GM18502 (cell line): ENCODE measurements around the gene POC1B.

Experiments
- ATAC-seq: cut with Tn5 transposase; IDR thresholded peaks from one replicate; pipeline ENCODE4 v1.9.1; 2021; ENCODE audit warnings: mild to moderate bottlenecking; ENCODE audit not compliant: unreplicated experiment, poor library complexity

POC1B gene

DNA sequence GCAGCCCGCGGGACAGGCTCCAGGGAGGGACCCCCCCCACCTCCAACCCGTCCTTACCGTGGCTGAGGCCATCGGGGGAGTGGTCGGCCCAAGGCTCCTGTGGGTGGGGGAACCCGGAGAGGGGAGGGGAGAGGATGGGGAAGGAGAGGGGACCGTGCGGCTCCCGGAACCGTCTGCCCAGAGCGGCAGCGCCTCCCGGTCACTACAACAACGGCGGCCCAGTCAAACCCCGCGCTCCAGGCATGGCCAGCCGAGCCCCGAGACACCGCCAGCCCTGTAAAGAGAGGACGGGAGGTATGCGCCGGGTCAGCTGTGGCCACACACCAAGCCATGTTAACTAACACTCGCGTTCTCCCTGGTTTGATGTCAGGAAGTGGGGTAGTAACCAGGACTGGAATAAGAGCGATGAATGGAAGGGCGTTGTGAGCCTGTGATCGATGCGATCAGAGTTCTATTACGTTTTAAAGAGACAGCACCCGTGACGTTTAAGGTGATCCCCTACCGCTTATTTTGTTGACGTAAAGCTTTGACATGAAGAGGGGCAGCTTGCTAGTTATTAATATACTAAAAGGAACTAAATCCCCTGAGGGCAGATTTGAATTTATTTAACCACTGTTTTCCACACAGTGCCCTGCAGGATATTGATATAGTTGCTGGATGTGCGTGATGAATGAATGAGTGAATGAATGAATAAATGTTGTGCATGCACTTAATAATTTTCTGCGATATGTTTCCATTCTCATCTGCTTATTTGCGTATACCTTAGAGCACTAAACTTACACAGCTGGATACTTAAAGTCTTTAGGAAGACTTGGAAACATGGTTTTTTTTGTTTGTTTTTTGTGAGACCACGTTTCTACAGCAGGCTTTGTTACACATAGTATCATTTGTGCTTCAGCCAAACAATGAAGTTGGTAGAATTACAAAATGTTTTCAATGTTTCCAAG is at the start of gene POC1B:
POC1B (minus strand) TSS at position 224 of the 947 bp plus-strand sequence; CDS start at position 72, 152 bp downstream.
- peak; percentile 68 for ATAC-seq

DNA sequence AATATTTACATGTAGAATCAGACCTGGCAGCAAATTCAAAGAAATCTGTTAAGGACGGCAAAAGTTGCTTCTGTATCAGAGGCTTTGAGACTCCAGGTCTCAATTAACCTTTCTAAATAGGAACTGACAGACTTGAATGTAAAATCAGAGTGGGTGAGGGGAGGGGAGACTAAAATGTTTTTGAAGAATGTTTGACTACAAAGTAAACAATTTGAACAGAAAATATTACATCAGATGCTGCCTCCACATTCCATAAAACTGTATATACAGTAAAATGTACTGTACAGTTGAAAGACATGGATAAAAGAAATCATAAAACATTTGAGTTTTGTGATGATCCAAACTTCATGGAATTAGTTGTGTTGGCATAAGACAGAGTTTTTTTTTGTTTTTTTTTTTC is 49.5 kb upstream of the POC1B start:
- no peak for ATAC-seq

DNA sequence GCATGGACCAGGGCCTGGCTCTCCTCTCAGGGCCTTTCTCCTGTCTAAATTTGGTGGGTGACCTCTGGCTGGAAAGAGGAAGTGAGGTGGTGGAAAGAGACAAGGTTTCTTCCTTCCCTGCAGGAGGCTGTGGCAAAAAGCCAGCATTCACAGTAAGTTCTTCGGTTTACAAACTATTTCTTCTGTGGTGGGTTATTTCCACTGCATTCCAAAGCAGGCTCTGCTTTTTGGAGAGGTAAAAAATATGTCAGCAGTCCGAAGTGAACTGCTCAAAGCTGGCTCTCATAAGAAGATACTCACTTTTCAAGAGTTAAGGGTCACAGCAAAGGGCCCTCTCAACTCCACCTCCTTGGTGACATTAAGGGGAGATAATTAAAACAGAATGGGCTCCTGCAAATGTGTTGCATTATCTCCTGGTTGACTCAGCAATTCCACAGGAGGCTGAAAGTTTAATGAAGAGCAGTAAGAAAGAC is 48.9 kb upstream of the POC1B start:
- ATAC-seq: no peak

DNA sequence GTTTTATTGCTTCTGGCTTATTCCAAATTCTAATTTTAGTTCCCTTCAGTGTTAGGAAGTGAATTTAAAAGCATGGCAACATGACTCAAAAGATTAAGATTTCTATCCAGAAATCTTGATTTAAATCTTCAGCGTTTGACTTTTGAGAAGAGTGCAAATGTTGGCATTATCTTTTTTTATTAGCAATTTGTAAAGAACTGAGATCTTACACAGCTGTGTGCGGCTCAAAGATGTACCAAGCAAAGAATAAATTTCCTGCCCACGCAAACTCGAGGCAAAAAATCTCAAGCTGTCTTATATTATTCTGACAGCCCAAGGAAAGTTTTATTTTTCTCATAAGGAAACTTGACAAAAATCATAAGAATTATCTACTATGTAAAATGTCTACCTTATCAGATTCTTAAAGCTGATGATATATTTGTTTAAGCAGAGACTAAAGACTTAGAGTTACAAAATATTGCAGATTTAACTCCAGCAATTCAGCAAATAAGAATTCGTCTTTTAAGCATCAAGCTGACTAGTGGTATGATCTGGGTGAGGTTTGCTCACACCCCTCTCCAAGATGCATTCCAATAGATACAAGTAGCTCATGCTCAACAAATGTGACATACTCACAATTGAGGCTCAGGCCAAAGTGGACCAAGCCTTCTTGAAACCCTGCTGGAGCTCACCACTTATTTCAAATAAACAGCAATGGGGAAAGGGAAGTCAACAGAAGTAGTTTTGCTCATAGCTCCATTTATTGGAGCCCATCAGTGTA is 47.4 kb upstream of the POC1B start:
- ATAC-seq: no peak

DNA sequence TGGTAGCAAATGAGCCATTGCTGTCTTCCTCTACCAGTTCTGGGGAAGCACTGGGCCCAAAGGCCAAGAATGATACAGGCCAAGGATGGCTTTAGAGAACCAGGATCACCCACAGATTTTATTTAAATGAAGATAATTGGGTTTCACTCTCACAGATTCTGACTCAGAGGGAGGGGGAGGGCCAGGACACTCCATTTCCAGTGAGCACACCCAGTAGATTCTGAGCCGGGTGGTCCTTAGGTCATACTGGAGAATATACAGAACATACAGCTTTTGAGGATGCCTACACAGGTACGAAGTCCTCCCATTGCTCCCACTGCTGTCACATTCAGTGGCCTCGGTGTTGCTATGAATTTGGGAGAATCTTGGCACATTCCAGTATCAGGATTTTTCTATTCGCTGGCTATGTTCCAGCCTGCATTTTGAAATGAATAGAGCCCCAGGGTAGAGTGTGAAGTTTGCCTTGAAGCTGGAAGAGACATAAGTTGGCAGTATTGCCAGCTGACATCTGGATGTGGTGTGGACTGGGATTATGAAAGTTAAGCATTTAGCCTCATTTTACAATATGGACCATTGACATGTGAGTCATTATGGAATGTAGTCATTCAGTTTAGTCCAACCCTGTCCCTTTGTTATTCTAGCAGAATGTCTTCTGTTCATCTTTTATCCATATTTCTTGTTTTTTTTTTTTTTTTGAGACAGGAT is 45.8 kb upstream of the POC1B start:
- ATAC-seq: no peak

DNA sequence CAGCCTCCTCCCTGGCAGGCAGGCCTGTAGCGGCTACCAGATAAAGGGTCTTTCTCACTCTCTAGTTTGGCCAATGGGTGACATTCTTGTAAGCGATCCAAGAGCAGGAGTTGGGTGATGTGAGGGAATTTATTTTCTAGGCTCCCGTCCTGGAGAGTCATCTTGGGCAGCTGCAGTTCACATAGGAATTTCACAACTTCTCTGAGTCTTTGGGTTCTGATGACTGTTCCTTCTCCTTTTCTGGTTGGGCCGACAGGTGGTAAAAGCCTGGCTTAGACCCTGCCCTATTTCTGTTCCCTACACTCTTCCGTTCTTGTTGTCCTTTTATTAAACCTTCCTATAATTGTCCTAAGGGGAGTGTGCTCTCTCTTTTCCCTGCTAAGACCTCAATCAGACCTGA is 42.6 kb upstream of the POC1B start:
- no peak for ATAC-seq

DNA sequence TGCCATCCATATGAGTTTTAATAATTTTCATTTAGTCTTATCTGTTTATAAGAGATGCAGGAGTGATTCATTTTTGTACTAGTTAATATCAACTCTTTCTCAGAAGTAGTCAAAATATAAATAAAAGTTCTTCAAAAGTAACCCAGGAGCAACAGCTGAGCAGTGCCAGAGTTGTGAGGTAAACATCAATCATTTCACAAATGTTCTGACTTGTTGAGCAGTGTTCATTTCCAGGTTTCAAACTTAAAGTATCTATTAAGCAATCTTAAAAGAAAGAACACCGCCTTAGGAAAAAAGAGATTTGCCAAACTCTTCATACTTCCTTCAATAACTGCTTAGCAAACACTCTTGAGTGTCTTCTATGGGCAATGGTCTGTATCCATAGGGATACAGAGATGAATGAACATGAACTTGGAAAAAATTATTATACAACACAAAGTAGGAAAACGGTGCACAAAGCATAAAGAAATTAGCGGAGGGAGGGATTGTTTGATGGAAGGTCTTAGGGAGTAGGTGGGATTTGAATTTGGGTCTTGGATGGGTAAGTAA is 41.9 kb upstream of the POC1B start:
- ATAC-seq: no peak

DNA sequence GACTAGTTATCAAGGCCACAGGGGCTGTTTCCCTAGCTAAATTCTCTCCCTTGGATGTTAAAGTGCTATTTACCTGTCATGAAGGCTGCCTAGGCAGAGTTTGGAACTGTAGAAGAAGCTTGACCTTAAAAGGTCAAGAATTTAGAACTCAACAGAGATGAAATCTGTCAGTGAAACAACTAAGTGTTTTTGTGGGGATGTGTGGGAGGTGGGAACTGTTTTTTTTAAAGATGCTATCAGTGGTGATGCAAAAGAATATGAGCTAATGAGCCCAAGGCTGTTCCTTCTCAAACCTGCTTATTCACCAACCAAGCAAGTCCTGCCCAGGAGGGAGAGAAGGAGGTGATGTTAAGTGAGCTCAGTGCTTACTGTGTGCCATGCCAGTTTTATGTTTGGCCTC is 40.8 kb upstream of the POC1B start:
- peak; percentile 45 for ATAC-seq

DNA sequence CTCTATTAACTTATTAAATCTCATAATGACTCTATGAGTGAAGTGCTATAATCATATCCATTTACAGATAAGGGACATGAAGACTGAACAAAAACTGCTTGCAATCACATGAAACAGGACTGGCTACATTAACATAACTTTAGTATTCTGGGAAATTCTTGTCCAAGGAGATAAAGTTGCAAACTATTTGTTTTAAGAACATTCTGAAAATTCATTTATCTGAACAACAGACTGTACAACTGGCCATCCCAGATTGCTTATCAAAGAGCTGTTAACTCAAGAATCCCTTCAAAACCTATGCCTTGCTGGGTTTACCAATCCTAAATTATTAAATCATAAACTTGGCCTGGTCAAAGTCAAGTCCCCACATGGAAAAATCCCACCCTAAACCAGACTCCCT is 39.2 kb upstream of the POC1B start:
- no peak for ATAC-seq

DNA sequence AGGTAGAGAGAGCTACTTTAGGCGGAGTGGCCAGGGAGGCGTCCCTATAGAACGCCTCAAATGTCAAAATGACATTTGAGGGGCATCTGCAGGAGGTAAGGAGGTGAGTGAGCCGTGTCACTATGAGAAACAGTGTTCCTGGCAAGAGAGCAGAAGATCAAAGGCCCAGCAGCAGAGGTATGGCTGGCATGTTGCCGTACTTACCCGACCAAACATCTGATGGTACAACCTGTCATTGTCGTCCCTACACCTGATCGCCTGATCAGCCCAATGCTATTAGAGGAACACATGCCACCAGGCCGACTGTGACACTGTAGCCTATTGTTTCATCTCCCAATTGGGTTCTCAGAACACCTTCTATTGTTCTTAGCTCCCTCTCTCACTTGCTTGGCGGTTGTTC is 33.9 kb upstream of the POC1B start:
- no peak for ATAC-seq

DNA sequence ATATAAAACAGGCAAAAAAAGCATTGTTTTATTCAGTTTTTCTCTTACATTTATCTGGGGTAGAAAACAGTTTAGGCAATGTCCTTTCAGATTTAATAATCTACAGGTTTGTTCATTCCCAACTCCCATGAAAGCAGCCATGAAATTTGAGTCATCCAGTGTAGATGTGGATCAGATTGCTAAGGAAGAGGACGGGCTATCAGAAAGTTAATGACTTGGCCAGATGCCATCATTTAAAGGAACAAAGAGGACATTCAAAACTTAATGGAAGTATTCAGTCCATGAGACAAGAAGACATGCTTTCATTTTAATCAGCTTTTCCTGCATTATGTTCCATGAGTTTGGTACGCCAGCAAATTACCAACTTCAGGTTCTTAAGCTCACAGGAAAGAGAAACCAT is 31.1 kb upstream of the POC1B start:
- ATAC-seq: no peak

DNA sequence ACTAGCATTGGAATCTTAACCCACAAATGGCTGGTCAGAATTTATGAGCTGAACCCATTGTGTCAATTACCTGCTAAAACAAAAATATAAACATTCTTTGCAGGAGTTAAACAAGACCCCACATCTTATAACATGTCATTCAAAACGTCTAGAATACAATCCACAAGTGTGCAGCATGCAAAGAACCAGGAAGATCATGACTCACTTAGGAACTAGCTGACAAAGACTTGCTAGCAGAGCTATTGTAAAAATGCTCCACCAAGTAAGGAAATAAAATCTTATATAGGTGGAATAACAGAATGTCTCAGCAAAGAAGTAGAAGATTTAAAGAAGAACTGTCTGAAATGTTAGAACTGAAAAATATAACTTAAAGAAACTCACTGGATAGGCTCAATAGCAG is 26.5 kb upstream of the POC1B start:
- ATAC-seq: no peak

DNA sequence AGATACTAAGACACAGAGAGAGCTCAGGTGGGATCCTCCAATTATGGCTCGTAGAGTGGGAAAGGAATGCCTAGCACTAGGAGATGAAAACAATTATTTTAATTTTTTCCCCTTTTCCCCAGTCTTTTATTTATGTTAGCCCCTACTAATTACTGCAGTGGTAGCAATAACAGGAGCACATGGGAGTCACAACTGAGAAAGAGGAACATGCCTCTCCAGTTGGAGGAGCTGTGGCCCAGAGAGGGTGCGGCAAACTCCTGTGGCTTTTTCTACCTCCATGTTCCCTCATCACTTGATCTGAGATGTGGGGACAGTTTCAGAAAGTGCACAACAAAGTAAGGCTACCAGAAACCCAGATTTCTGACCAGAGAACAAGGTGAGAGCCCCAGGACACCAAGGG is 25.9 kb upstream of the POC1B start:
- no peak for ATAC-seq

DNA sequence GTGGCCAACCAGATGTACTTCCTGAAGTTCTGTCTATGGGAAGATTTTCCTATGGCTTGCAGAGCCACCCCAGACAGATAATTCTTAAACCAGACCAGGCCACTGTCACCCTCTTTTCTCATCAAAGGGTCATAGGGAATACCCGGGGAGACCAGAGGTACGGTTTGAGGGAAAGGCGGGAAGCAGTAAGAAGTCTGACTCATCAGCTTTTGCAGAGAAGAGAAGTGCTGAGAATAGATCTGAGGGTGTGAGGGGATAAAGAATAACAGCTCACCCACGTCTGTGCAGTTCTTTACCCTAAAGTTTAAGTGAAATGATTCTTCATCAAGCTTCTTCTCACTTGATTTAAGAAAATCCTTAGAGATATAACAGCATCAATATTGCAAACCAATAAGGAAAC is 21.3 kb upstream of the POC1B start:
- no peak for ATAC-seq

DNA sequence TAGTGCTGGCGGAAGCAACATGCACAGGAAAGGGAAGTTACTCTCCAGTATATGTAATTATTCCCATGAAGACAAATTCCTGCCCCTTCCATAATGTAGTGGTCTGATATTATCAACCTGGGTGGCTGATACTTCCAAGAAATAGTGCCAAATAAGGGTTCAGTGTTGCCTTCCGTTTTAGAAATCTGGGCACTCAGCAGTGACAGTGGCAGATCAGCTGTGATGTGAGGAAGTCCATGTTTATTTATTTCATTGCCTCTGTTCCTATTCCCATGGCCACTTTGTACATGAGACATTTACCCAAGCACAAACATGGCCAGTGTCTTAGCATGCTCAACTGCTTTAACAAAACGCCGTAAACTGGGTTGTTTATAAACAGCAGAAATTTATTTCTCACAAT is 20.3 kb upstream of the POC1B start:
- no peak for ATAC-seq

DNA sequence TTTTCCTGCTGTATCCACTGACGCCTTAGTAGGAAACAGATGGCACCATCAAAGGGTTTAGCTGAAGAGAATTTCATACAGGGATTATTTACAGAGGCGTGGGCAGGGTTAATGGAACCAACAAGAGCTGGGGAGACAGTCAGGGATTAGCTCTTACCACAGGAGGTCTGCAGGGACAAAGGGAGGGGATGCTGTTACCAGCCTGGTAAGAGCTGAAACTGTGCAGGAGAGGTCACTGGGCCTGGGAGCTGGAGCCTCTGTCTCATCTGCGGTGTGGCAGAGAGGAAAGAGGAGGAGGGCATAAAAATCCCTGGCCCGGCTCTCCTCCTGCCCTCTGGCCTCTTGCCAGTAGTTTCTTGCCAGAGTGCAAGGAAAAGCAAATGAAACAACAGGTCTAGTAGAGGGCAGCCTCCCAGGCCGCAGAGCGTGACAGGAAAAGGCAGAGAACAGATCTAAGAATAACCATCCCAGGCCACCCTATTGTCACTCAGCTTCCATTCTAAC is 18.9 kb upstream of the POC1B start:
- peak; percentile 32 for ATAC-seq

DNA sequence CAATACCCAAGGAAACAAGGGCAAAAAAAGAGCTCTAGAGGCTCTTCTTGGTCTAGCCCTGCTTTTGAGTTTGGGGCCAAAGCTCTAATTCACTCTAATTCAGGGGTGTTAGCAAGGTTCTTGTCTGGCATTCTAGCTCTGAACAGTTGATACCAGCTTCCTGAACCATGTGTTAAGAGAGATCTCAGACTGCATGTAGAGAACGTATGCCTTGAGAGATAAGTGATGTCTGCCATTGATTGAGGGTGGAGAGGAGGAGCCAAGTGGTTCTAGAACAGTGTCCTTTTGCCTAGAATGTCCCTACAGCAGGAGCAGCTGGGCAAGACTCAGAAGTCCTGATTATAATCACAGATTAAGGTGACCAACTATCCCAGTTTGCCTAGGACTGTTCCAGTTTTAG is 18.2 kb upstream of the POC1B start:
- ATAC-seq: no peak

DNA sequence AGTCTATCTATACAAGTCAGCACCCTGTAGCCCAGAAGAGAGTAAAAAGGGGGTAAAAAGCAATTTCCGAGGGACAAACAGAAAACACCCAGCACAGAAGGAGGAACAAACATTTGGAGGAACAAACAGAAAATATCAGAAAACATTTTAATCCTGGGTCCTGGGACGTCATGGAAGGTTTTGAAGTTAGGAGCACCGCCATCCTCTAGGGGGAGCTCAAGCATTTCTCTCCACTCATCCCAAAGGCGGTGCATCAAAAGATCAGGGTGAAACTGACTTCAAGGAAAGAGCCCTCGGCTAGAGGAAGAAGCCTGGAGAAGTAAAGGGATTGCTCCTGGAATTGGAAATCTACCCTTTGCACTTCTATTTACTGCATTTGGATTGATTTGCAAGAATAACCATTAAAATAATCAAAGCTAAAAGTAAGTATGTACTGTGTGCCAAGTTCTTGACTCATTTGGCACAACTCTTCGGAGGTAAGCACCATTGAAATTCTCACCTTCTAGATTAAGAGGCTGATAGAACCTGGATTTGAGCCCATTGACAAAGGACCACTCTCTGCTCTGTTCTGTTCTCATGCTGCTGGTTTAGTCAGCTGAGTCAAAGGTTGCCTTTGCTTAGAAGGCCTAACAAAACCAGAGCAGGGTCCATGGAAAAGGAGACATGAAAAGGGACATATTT is 17.2 kb upstream of the POC1B start:
- peak; percentile 82 for ATAC-seq

DNA sequence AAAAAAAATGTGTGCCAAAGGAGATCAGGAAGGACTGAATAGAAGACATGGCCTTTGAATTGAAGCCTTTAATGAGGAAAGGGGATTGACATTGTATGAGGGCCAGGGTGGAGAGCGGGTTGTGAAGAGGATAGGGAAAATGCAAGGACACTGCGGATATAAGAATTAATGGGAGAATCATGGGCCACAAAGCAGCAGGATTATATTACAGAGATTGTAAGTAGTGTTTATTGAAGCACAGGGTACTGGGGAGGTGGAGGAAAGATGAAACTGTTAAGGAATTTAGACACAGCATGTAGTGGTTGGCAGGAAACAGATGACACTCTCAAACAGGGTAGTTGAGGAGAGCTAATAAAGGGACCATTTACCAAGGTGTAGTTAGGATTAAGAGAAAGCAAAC is 16.4 kb upstream of the POC1B start:
- no peak for ATAC-seq

DNA sequence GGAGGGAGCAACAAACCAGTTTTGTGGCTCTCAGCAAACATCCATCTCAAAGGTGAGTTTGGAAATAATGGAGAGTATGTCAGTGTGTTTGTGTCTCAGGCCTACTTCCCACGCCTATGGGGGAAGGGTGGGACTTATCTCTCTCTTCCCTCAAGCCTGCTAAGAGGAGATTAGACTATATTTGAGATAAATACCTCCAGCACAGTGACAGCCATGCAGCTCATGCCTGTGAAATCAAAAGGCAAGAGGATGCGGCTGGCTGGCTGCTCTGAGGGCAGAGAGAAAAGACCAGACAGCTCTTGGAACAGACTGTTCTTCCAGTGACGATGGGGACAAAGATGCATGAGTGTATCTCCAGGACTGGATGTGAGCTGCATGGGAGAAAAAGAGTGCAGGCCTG is 14.7 kb upstream of the POC1B start:
- no peak for ATAC-seq
